Stimulated activated CD8-positive, alpha-beta memory T cell treated with anti-CD3 and anti-CD28 coated beads, Interleukin-7, amount 100 ng/mL, for 4 hours (primary cell): Measurements from ENCODE around the gene RBM27.
"Not testable (repeated sequence)": the region's sequence is repeated elsewhere in the genome, so short reads cannot be mapped to it uniquely, and the experiment has no call there.

Source experiments
- DNase-seq, 2 donors: peaks; one replicate each; pipeline ENCODE4 v3.0.0-alpha.2; 2020; ENCODE audit warnings: low read depth in 2 of 2

Gene RBM27

GRCh38 chr5:146208916-146209522, 5.6 kb downstream of the RBM27 start:
- no peak for DNase-seq

GRCh38 chr5:146209714-146210113, 6.3 kb downstream of the RBM27 start:
- no peak for DNase-seq

- DNase-seq = not testable (repeated sequence)
Measured at GRCh38 chr5:146210810-146211209, 7.4 kb downstream of the RBM27 start.

- no peak for DNase-seq
Measured at GRCh38 chr5:146213210-146213826, 9.9 kb downstream of the RBM27 start.

GRCh38 chr5:146214881-146215280, 11.5 kb downstream of the RBM27 start:
- DNase-seq = not testable (repeated sequence)

GRCh38 chr5:146218168-146218567, 14.8 kb downstream of the RBM27 start:
- no peak for DNase-seq

GRCh38 chr5:146219243-146219642, 15.8 kb downstream of the RBM27 start:
- no peak for DNase-seq

GRCh38 chr5:146221234-146221633, 17.8 kb downstream of the RBM27 start:
- no peak for DNase-seq

GRCh38 chr5:146222005-146222404, 18.6 kb downstream of the RBM27 start:
- DNase-seq = no peak

GRCh38 chr5:146223179-146223578, 19.8 kb downstream of the RBM27 start:
- no peak for DNase-seq

GRCh38 chr5:146229222-146229621, 25.8 kb downstream of the RBM27 start:
- DNase-seq = no peak

GRCh38 chr5:146232223-146232622, 28.8 kb downstream of the RBM27 start:
- DNase-seq = no peak

GRCh38 chr5:146233441-146233840, 30.0 kb downstream of the RBM27 start:
- no peak for DNase-seq

- DNase-seq = no peak
Measured at GRCh38 chr5:146238973-146239372, 35.6 kb downstream of the RBM27 start.

GRCh38 chr5:146240951-146241350, 37.5 kb downstream of the RBM27 start:
- DNase-seq = no peak

GRCh38 chr5:146243247-146243646, 39.8 kb downstream of the RBM27 start:
- no peak for DNase-seq

- no peak for DNase-seq
Measured at GRCh38 chr5:146248561-146248960, 45.2 kb downstream of the RBM27 start.

GRCh38 chr5:146249801-146250200, 46.4 kb downstream of the RBM27 start:
- DNase-seq = no peak
